K562 (cell line): ENCODE results near the gene CARD8. TPM values are rescaled to one million over a fixed set of nuclear protein-coding genes. Genes with fewer than 3 reads are reported as not detected.

ENCODE experiments used
- ARHGAP35 ChIP-seq: fragments of 450-650 bp; IDR thresholded peaks from 2 replicates; pipeline ENCODE4 v1.6.1; 2018; ENCODE audit not compliant: partially characterized antibody
- FOXM1 ChIP-seq, 2 experiments: fragments of 450-650 bp in 1 of 2; sonication (generic) in 1 of 2; formaldehyde crosslinking in 1 of 2; IDR thresholded peaks; 2 replicates each; pipeline versions ENCODE4 v1.6.1 to v1.9.0; 2017 to 2022; ENCODE audit warnings: low read depth in 2 of 2, mild to moderate bottlenecking in 2 of 2, missing genetic modification reagents in 1 of 2, moderate library complexity in 1 of 2
- HNRNPLL ChIP-seq: fragments of 200-400 bp; formaldehyde crosslinking; IDR thresholded peaks from 2 replicates; pipeline ENCODE4 v1.6.1; 2017; ENCODE audit warnings: low read length, low read depth, mild to moderate bottlenecking; ENCODE audit not compliant: poor library complexity, severe bottlenecking
- MECOM ChIP-seq: fragments of 250-450 bp; sonication (Bioruptor Pico); IDR thresholded peaks from 2 replicates; pipeline ENCODE4 v1.8.0; 2022; ENCODE audit warnings: inconsistent platforms
- NBN ChIP-seq: fragments of 450-650 bp; IDR thresholded peaks from 2 replicates; pipeline ENCODE4 v1.6.1; 2016; ENCODE audit warnings: low read depth, mild to moderate bottlenecking
- NEUROD1 ChIP-seq: fragments of 150-350 bp; IDR thresholded peaks from 2 replicates; pipeline ENCODE4 v1.6.1; 2014; ENCODE audit warnings: borderline replicate concordance, low read length, low read depth; ENCODE audit not compliant: partially characterized antibody
- NR1H2 ChIP-seq: sonication (generic); formaldehyde crosslinking; IDR thresholded peaks from 2 replicates; pipeline ENCODE4 v1.4.0; 2020; ENCODE audit warnings: mild to moderate bottlenecking, missing genetic modification reagents
- RBM17 ChIP-seq: fragments of 200-400 bp; formaldehyde crosslinking; IDR thresholded peaks from 2 replicates; pipeline ENCODE4 v1.6.1; 2017; ENCODE audit warnings: low read depth, mild to moderate bottlenecking, low read length, borderline replicate concordance
- SAFB2 ChIP-seq: fragments of 200-400 bp; formaldehyde crosslinking; IDR thresholded peaks from 2 replicates; pipeline ENCODE4 v1.6.1; 2018; ENCODE audit warnings: borderline replicate concordance, low read length, low read depth, moderate library complexity; ENCODE audit not compliant: severe bottlenecking
- SOX6 ChIP-seq: fragments of 450-650 bp; IDR thresholded peaks from 2 replicates; pipeline ENCODE4 v1.6.1; 2014; ENCODE audit warnings: mild to moderate bottlenecking
- SUPT5H ChIP-seq: fragments of 450-650 bp; IDR thresholded peaks from 2 replicates; pipeline ENCODE4 v1.6.1; 2016
- ZNF57 ChIP-seq: fragments of 450-650 bp; formaldehyde crosslinking; IDR thresholded peaks from 2 replicates; pipeline ENCODE4 v1.4.0; 2020; ENCODE audit warnings: mild to moderate bottlenecking, moderate library complexity
- polyA plus RNA-seq, 8 experiments: library from polyadenylated mRNA; depleted of rRNA in 4 of 8; stranded (reverse) in 5 of 8; unstranded in 3 of 8; fragments of >200 nt; fragmentation: Nextera tagmentation in 2 of 8; fragmentation: Illumina TruSeq in 1 of 8; extraction: Ambion mirVana in 2 of 8; extraction: Trizol in 1 of 8; gene quantifications; 2 replicates each; pipeline versions ENCODE4 v1.2.1 to v1.2.3, GENCODE V29; 2011 to 2014; ENCODE audit warnings: inconsistent platforms in 1 of 8, missing spikeins in 1 of 8
- total RNA-seq, 7 experiments: library from RNA; depleted of rRNA in 6 of 7; stranded (reverse); fragments of >200 nt in 6 of 7; fragmentation: Illumina TruSeq in 2 of 7; extraction: Trizol in 2 of 7; gene quantifications; 2 replicates each; pipeline versions ENCODE4 v1.2.1 to v1.2.3, GENCODE V29; 2011 to 2021; ENCODE audit warnings: low replicate concordance in 1 of 7
- TF ChIP-seq, protein P1 (sequence below): fragments of 250-450 bp; sonication (Bioruptor Pico); IDR thresholded peaks from 2 replicates; pipeline ENCODE4 v1.5.0; 2022; ENCODE audit warnings: mild to moderate bottlenecking
- TF ChIP-seq, protein P2 (sequence below), 2 experiments: fragments of 450-650 bp in 1 of 2; sonication (generic) in 1 of 2; formaldehyde crosslinking in 1 of 2; IDR thresholded peaks; 2 replicates each; pipeline versions ENCODE4 v1.7.1 to v1.9.0; 2016 to 2022; ENCODE audit warnings: inconsistent platforms in 1 of 2, mild to moderate bottlenecking in 1 of 2, missing genetic modification reagents in 1 of 2
- TF ChIP-seq, protein P3 (sequence below): fragments of 250-450 bp; sonication (Bioruptor Pico); IDR thresholded peaks from 2 replicates; pipeline ENCODE4 v1.8.0; 2021; ENCODE audit warnings: borderline replicate concordance, mild to moderate bottlenecking, moderate library complexity; ENCODE audit not compliant: poor library complexity, severe bottlenecking

CARD8 gene
- total and polyA plus RNA-seq, 9 of the 15 experiments (the other 6 are each of a cell fraction or from before 2014, with no cell fraction given) = 11.5 to 26.4 (median 20.8) TPM

DNA sequence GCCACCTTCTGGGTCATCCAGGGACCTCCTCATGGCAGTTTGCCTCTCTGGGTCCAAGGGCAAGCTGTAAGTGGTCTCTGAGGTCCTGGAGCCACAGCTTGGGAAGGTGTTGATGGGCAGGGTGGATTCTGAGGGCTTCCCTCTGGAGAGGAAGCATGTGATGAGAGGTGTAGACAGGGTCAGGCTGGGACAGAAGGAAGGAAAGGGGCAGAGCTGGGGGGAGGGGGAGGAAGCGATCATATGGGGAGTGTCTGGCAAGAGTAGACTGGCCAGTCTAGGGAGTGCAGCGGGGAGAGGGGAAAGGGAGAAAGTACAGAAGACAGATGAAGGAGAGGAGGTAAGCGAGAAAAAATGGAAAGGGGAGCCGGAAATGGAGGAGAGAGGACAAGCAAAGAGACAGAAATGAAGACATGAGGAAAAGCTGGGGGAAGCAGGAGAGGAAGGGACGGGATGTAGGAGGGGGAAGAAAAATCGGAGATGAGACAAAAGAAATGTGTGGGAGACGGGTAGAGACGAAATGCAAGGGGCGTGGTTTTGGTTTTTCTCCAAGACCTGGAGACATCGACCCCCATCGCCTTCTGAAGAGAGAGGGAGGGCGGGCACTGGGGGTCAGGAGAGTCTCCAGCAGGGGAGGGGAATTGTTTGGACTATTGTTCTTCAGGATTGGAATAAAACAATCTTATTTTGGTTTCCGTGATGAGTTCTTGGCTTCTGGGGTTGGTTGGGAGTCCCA, 58.6 kb downstream of the CARD8 start (continued):
- TF ChIP-seq NEUROD1 (no peak), RBM17 (no peak), ARHGAP35 (peak; percentile 43), MECOM (no peak), SAFB2 (no peak), SUPT5H (peak; percentile 38; the same call in 1 of the 2 replicates), HNRNPLL (no peak), FOXM1 (IDR thresholded peaks at IDR 0.05; ENCODE audit: low read depth) (no peak), FOXM1 (CRISPR knock-in tag; IDR thresholded peaks at IDR 0.05; ENCODE audit: low read depth) (no peak), SOX6 (no peak), NR1H2 (CRISPR knock-in tag) (no peak), ZNF57 (CRISPR knock-in tag) (no peak), NBN (0 out of 2 replicates have a peak, but pooled peaks have one; percentile 36)
- TF ChIP-seq, protein P1, sequence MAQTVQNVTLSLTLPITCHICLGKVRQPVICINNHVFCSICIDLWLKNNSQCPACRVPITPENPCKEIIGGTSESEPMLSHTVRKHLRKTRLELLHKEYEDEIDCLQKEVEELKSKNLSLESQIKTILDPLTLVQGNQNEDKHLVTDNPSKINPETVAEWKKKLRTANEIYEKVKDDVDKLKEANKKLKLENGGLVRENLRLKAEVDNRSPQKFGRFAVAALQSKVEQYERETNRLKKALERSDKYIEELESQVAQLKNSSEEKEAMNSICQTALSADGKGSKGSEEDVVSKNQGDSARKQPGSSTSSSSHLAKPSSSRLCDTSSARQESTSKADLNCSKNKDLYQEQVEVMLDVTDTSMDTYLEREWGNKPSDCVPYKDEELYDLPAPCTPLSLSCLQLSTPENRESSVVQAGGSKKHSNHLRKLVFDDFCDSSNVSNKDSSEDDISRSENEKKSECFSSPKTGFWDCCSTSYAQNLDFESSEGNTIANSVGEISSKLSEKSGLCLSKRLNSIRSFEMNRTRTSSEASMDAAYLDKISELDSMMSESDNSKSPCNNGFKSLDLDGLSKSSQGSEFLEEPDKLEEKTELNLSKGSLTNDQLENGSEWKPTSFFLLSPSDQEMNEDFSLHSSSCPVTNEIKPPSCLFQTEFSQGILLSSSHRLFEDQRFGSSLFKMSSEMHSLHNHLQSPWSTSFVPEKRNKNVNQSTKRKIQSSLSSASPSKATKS (CRISPR knock-in tag) = no peak
- TF ChIP-seq, protein P2, sequence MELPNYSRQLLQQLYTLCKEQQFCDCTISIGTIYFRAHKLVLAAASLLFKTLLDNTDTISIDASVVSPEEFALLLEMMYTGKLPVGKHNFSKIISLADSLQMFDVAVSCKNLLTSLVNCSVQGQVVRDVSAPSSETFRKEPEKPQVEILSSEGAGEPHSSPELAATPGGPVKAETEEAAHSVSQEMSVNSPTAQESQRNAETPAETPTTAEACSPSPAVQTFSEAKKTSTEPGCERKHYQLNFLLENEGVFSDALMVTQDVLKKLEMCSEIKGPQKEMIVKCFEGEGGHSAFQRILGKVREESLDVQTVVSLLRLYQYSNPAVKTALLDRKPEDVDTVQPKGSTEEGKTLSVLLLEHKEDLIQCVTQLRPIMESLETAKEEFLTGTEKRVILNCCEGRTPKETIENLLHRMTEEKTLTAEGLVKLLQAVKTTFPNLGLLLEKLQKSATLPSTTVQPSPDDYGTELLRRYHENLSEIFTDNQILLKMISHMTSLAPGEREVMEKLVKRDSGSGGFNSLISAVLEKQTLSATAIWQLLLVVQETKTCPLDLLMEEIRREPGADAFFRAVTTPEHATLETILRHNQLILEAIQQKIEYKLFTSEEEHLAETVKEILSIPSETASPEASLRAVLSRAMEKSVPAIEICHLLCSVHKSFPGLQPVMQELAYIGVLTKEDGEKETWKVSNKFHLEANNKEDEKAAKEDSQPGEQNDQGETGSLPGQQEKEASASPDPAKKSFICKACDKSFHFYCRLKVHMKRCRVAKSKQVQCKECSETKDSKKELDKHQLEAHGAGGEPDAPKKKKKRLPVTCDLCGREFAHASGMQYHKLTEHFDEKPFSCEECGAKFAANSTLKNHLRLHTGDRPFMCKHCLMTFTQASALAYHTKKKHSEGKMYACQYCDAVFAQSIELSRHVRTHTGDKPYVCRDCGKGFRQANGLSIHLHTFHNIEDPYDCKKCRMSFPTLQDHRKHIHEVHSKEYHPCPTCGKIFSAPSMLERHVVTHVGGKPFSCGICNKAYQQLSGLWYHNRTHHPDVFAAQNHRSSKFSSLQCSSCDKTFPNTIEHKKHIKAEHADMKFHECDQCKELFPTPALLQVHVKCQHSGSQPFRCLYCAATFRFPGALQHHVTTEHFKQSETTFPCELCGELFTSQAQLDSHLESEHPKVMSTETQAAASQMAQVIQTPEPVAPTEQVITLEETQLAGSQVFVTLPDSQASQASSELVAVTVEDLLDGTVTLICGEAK (IDR thresholded peaks at IDR 0.05) = 0 out of 2 replicates have a peak, but pooled peaks have one; percentile 22
- TF ChIP-seq, protein P2 (CRISPR knock-in tag; IDR thresholded peaks at IDR 0.05) = no peak
- TF ChIP-seq, protein P3, sequence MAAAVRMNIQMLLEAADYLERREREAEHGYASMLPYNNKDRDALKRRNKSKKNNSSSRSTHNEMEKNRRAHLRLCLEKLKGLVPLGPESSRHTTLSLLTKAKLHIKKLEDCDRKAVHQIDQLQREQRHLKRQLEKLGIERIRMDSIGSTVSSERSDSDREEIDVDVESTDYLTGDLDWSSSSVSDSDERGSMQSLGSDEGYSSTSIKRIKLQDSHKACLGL (CRISPR knock-in tag) = no peak
